ENCODE results near the gene PRKG1. TPM values are rescaled to one million over a fixed set of nuclear protein-coding genes. Genes with fewer than 3 reads are reported as not detected.

PRKG1 gene
- total and polyA plus RNA-seq, 4 donors = 0.46 to 5.1 (median 1.5) TPM

- no peak for TF ChIP-seq RXRA (IDR thresholded peaks at IDR 0.05)
These were observed 457.8 kb downstream of the PRKG1 start (continued) for GRCh38 chr10:51532044-51532443.

GRCh38 chr10:51542853-51543252 lies 468.6 kb downstream of the PRKG1 start:
- Histone ChIP-seq H3K27me3 (ENCODE audit: control insufficient read depth in 4 of 4, insufficient read depth in 4 of 4, low read length in 3 of 4) (no peaks in the 10 kb centered on the region), H3K4me1 (ENCODE audit: control insufficient read depth in 4 of 4, insufficient read depth in 4 of 4, low read length in 3 of 4) (peaks cover 0 to 2% (median 0%) of the 10 kb centered on the region in 4 donors), H3K27ac (ENCODE audit: low read depth in 1 of 2, low read length in 2 of 2) (no peak overlapping the region), H3K9me3 (ENCODE audit: control insufficient read depth in 4 of 4, low read length in 3 of 4) (no peaks in the 10 kb centered on the region), H3K4me3 (ENCODE audit: low read depth in 1 of 3, low read length in 3 of 3) (no peak overlapping the region), H3K9ac (ENCODE audit: low read depth in 1 of 2, low read length in 2 of 2) (no peak overlapping the region), H3K36me3 (ENCODE audit: control insufficient read depth in 4 of 4, insufficient read depth in 3 of 4, low read depth in 1 of 4, low read length in 3 of 4) (no peaks in the 10 kb centered on the region)
- TF ChIP-seq HNF4G (IDR thresholded peaks at IDR 0.05) = no peak
- TF ChIP-seq CTCF (IDR thresholded peaks at IDR 0.05; ENCODE audit: low read depth, low read length, missing input control) = no peak
- no peak for TF ChIP-seq TAF1 (conservative IDR thresholded peaks at IDR 0.05)
- TF ChIP-seq MAX (IDR thresholded peaks at IDR 0.05) = no peak
- no peak for TF ChIP-seq REST (IDR thresholded peaks at IDR 0.05)
- DNase-seq (ENCODE audit: low spot score) = no peak
- WGBS = 64% methylated on average over 5 of the region's 5 CpGs

GRCh38 chr10:51544933-51545332 lies 470.6 kb downstream of the PRKG1 start:
- 36% methylated on average over 1 of the region's 1 CpG for WGBS
- no peak overlapping the region for H3K4me3 ChIP-seq (ENCODE audit: low read depth in 1 of 3, low read length in 3 of 3)
- TF ChIP-seq SP1 (IDR thresholded peaks at IDR 0.05) (no peak), GABPA (IDR thresholded peaks at IDR 0.05 in 1 of 2, conservative IDR thresholded peaks at IDR 0.05 in 1 of 2) (no peak), RAD21 (IDR thresholded peaks at IDR 0.05) (no peak), YY1 (IDR thresholded peaks at IDR 0.05) (no peak), REST (IDR thresholded peaks at IDR 0.05) (no peak), FOXA1 (IDR thresholded peaks at IDR 0.05) (no peak), HNF4A (conservative IDR thresholded peaks at IDR 0.05) (no peak), ATF3 (IDR thresholded peaks at IDR 0.05) (no peak), RXRA (IDR thresholded peaks at IDR 0.05) (no peak), JUND (IDR thresholded peaks at IDR 0.05) (no peak), ZBTB33 (IDR thresholded peaks at IDR 0.05) (no peak), CTCF (IDR thresholded peaks at IDR 0.05; ENCODE audit: low read depth, low read length, missing input control) (no peak), FOXA2 (IDR thresholded peaks at IDR 0.05) (no peak), NR2F2 (IDR thresholded peaks at IDR 0.05) (no peak)

More at GRCh38 chr10:51544933-51545332, 470.6 kb downstream of the PRKG1 start:
- Histone ChIP-seq H3K27ac (ENCODE audit: low read depth in 1 of 2, low read length in 2 of 2) (no peak overlapping the region), H3K27me3 (ENCODE audit: control insufficient read depth in 4 of 4, insufficient read depth in 4 of 4, low read length in 3 of 4) (no peaks in the 10 kb centered on the region), H3K9me3 (ENCODE audit: control insufficient read depth in 4 of 4, low read length in 3 of 4) (no peaks in the 10 kb centered on the region), H3K36me3 (ENCODE audit: control insufficient read depth in 4 of 4, insufficient read depth in 3 of 4, low read depth in 1 of 4, low read length in 3 of 4) (no peaks in the 10 kb centered on the region), H3K4me1 (ENCODE audit: control insufficient read depth in 4 of 4, insufficient read depth in 4 of 4, low read length in 3 of 4) (peaks cover 0 to 2% (median 0%) of the 10 kb centered on the region in 4 donors), H3K9ac (ENCODE audit: low read depth in 1 of 2, low read length in 2 of 2) (no peak overlapping the region)
- DNase-seq (ENCODE audit: low spot score) = no peak
